H9 (cell line): Measurements from ENCODE around the gene NR1H2. TPM values are rescaled to one million over a fixed set of nuclear protein-coding genes. Genes with fewer than 3 reads are reported as not detected.

Experiments
- DNase-seq: peaks from one replicate; pipeline ENCODE4 v3.0.0-alpha.2; 2017
- H2AFZ ChIP-seq: one replicate; pipeline ENCODE4 v1.6.1; 2013; ENCODE audit warnings: mild to moderate bottlenecking, low read length, control low read depth, moderate library complexity
- H2AK5ac ChIP-seq: 2 replicates; pipeline ENCODE4 v1.6.1; 2013; ENCODE audit warnings: low read length, control low read depth, mixed read lengths; ENCODE audit not compliant: insufficient read length
- H2BK120ac ChIP-seq: one replicate; pipeline ENCODE4 v1.6.1; 2013; ENCODE audit warnings: low read depth, mild to moderate bottlenecking, low read length, control low read depth, inconsistent platforms; ENCODE audit not compliant: poor library complexity, severe bottlenecking
- H2BK12ac ChIP-seq: 2 replicates; pipeline ENCODE4 v1.6.1; 2013; ENCODE audit warnings: low read length, control low read depth, mixed read lengths, low read depth; ENCODE audit not compliant: insufficient read length
- H2BK15ac ChIP-seq: 2 replicates; pipeline ENCODE4 v1.6.1; 2013; ENCODE audit warnings: low read depth, low read length, control low read depth
- H2BK20ac ChIP-seq: one replicate; pipeline ENCODE4 v1.6.1; 2013; ENCODE audit warnings: low read depth, mild to moderate bottlenecking, low read length, control low read depth, inconsistent platforms; ENCODE audit not compliant: poor library complexity, severe bottlenecking
- H2BK5ac ChIP-seq: 2 replicates; pipeline ENCODE4 v1.6.1; 2013; ENCODE audit warnings: low read length, control low read depth, mixed read lengths; ENCODE audit not compliant: insufficient read length
- H3K14ac ChIP-seq: 2 replicates; pipeline ENCODE4 v1.6.1; 2013; ENCODE audit warnings: low read length, control low read depth; ENCODE audit not compliant: insufficient read depth
- H3K18ac ChIP-seq: 2 replicates; pipeline ENCODE4 v1.6.1; 2013; ENCODE audit warnings: low read depth, mild to moderate bottlenecking, mixed read lengths, low read length, control low read depth; ENCODE audit not compliant: insufficient read length
- H3K23ac ChIP-seq: 2 replicates; pipeline ENCODE4 v1.6.1; 2013; ENCODE audit warnings: low read length, control low read depth, mixed read lengths, low read depth; ENCODE audit not compliant: insufficient read length
- H3K23me2 ChIP-seq: 2 replicates; pipeline ENCODE4 v1.6.1; 2013; ENCODE audit warnings: low read depth, mild to moderate bottlenecking, mixed read lengths, low read length, control low read depth; ENCODE audit not compliant: insufficient read length, poor library complexity, severe bottlenecking
- H3K27ac ChIP-seq: 2 replicates; pipeline ENCODE4 v1.5.1; 2013; ENCODE audit warnings: low read length, control low read depth, mixed read lengths, low read depth; ENCODE audit not compliant: insufficient read length
- H3K27me3 ChIP-seq: 2 replicates; pipeline ENCODE4 v1.6.1; 2013; ENCODE audit warnings: low read length, control low read depth, inconsistent platforms; ENCODE audit not compliant: insufficient read depth
- H3K4ac ChIP-seq: 2 replicates; pipeline ENCODE4 v1.6.1; 2013; ENCODE audit warnings: low read depth, mild to moderate bottlenecking, control low read depth, inconsistent platforms, low read length, moderate library complexity
- H3K4me1 ChIP-seq: 2 replicates; pipeline ENCODE4 v1.6.1; 2013; ENCODE audit warnings: low read length, control low read depth, inconsistent platforms; ENCODE audit not compliant: insufficient read depth
- H3K4me2 ChIP-seq: 2 replicates; pipeline ENCODE4 v1.6.1; 2013; ENCODE audit warnings: low read length, control low read depth, mixed read lengths; ENCODE audit not compliant: insufficient read length, insufficient read depth
- H3K56ac ChIP-seq: 2 replicates; pipeline ENCODE4 v1.6.1; 2013; ENCODE audit warnings: low read depth, mild to moderate bottlenecking, mixed read lengths, low read length, control low read depth; ENCODE audit not compliant: insufficient read length
- H3K79me1 ChIP-seq: 2 replicates; pipeline ENCODE4 v1.6.1; 2013; ENCODE audit warnings: low read depth, mild to moderate bottlenecking, moderate library complexity, low read length, control low read depth, inconsistent platforms; ENCODE audit not compliant: insufficient read depth, poor library complexity, severe bottlenecking
- H3K79me2 ChIP-seq: 2 replicates; pipeline ENCODE4 v1.6.1; 2013; ENCODE audit warnings: low read length, control low read depth, inconsistent platforms; ENCODE audit not compliant: insufficient read depth
- H3K9ac ChIP-seq: 2 replicates; pipeline ENCODE4 v1.6.1; 2013; ENCODE audit warnings: low read length, control low read depth, mixed read lengths; ENCODE audit not compliant: insufficient read length; ENCODE audit errors: extremely low read depth
- H3K9me3 ChIP-seq: one replicate; pipeline ENCODE4 v1.6.1; 2013; ENCODE audit warnings: low read depth, low read length, inconsistent platforms; ENCODE audit not compliant: control insufficient read depth
- H3T11ph ChIP-seq: one replicate; pipeline ENCODE4 v1.6.1; 2013; ENCODE audit warnings: mild to moderate bottlenecking, low read length, control low read depth, inconsistent platforms
- H4K20me1 ChIP-seq: one replicate; pipeline ENCODE4 v1.6.1; 2013; ENCODE audit not compliant: control insufficient read depth, insufficient read length, insufficient read depth
- H4K5ac ChIP-seq: 2 replicates; pipeline ENCODE4 v1.6.1; 2013; ENCODE audit warnings: low read depth, mild to moderate bottlenecking, mixed read lengths, low read length, control low read depth; ENCODE audit not compliant: insufficient read length
- H4K8ac ChIP-seq: replicated peaks from 2 replicates; pipeline ENCODE4 v1.6.1; 2013; ENCODE audit warnings: low read length, control low read depth, mixed read lengths, low read depth; ENCODE audit not compliant: insufficient read length
- H4K91ac ChIP-seq: 2 replicates; pipeline ENCODE4 v1.6.1; 2013; ENCODE audit warnings: low read depth, mild to moderate bottlenecking, moderate library complexity, mixed read lengths, low read length, control low read depth; ENCODE audit not compliant: insufficient read length
- H3K27ac Mint-ChIP-seq, 3 experiments: 2 replicates in 2 of 3; 3 replicates in 1 of 3; pipeline ENCODE4 v1.8.0; 2020 to 2021; ENCODE audit warnings: mixed read lengths in 3 of 3, mild to moderate bottlenecking in 1 of 3, moderate library complexity in 1 of 3
- H3K27me3 Mint-ChIP-seq: 2 replicates; pipeline ENCODE4 v1.8.0; 2021; ENCODE audit warnings: low read depth, mild to moderate bottlenecking, moderate library complexity, mixed read lengths
- H3K36me3 Mint-ChIP-seq, 3 experiments: 2 replicates in 2 of 3; 3 replicates in 1 of 3; pipeline ENCODE4 v1.8.0; 2020 to 2021; ENCODE audit warnings: low read depth in 3 of 3, mixed read lengths in 3 of 3; ENCODE audit not compliant: insufficient read depth in 1 of 3
- H3K4me1 Mint-ChIP-seq, 2 experiments: 2 replicates each; pipeline ENCODE4 v1.8.0; 2020; ENCODE audit warnings: mixed read lengths in 2 of 2
- H3K4me3 Mint-ChIP-seq, 2 experiments: 2 replicates in 1 of 2; 3 replicates in 1 of 2; pipeline ENCODE4 v1.8.0; 2020 to 2021; ENCODE audit warnings: mild to moderate bottlenecking in 2 of 2, mixed read lengths in 2 of 2, moderate library complexity in 1 of 2
- H3K9me3 Mint-ChIP-seq, 2 experiments: 2 replicates in 1 of 2; 3 replicates in 1 of 2; pipeline ENCODE4 v1.8.0; 2020; ENCODE audit warnings: mild to moderate bottlenecking in 2 of 2, mixed read lengths in 2 of 2, moderate library complexity in 1 of 2
- WGBS: extraction: QIAGEN DNeasy Blood & Tissue Kit; methylation state at CpG from one replicate; pipeline ENCODE4 v1.1.7; 2013; ENCODE audit warnings: missing lambda C conversion rate, low lambda C conversion rate, mixed read lengths; ENCODE audit not compliant: insufficient read length; ENCODE audit errors: extremely low coverage; 5-methylcytosine and 5-hydroxymethylcytosine counted together
- total RNA-seq: library from RNA; stranded (reverse); gene quantifications from 2 replicates; pipeline ENCODE4 v1.2.1, GENCODE V29; 2021
- TF ChIP-seq, protein P1 (sequence below): fragments of 200-600 bp; sonication (generic); conservative IDR thresholded peaks from 3 replicates; pipeline ENCODE4 v1.8.0; 2021; ENCODE audit warnings: antibody characterized with exemption, mild to moderate bottlenecking

The NR1H2 gene
- total RNA-seq, 1 experiment from 2014 or later, result 33.2 TPM

DNA sequence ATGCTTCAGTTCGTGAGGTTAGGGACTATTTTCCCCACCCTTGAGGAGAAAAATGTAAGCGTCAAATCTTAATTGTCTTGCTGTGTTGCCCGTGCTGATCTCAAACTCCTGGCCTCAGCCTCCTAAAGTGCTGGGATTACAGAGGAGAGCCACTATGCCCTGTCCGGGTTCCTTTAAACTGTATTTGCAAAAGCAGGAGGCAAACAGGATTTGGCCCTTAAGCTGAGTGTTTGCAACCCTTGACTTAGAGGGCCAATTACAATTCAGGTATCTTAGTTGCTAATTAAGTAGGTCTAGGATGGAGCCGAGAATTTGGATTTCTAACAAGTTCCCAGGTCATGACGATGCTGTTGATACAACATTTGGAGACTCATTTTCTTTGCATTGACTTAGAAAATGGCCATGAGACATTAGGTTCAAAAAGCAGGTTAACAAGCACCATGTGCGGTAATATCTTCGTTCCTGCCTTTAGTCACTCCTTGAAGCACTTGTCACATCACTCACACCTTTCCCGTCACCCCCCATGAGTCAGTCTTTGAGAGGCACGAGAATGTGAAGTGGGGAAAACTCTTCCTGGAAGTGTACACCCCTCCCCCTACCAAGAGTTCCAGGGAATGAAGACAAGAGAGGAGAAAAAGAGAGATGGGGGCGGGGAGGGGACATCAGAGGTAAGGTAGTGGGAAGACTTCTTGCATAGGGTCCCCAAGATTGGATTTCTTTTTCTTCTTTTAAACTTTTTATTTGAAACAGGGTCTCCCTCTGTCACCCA is 13.4 kb upstream of the NR1H2 start:
- H3K9ac ChIP-seq, result no peak overlapping the region
- H3K27me3 Mint-ChIP-seq, result peaks cover 12% of the 10 kb centered on the region
- no peak overlapping the region for H2BK120ac ChIP-seq
- no peak overlapping the region for H4K91ac ChIP-seq
- no peaks in the 10 kb centered on the region for H4K20me1 ChIP-seq
- peaks cover 6 to 11% of the 10 kb centered on the region in 2 experiments for H3K4me1 Mint-ChIP-seq
- no peak overlapping the region for H2BK5ac ChIP-seq
- H3T11ph ChIP-seq, result no peak overlapping the region
- no peak overlapping the region for H4K5ac ChIP-seq
- no peak overlapping the region for H2BK20ac ChIP-seq
- H3K23ac ChIP-seq, result no peak overlapping the region
- H3K14ac ChIP-seq, result no peak overlapping the region
- no peak overlapping the region for H3K27ac ChIP-seq
- H3K27ac Mint-ChIP-seq, result peak overlapping the region in 1 of 3 experiments; percentile 45; a peak in 1 of 7 replicates
- H3K4ac ChIP-seq, result no peak overlapping the region
- peaks cover 0 to 8% (median 6%) of the 10 kb centered on the region in 3 experiments; a peak in 4 of 7 replicates for H3K36me3 Mint-ChIP-seq
- H2BK15ac ChIP-seq, result no peak overlapping the region
- H3K4me3 Mint-ChIP-seq, result no peak overlapping the region
- no peak overlapping the region for H3K56ac ChIP-seq
- H3K79me2 ChIP-seq, result no peaks in the 10 kb centered on the region
- no peak for DNase-seq
- no peaks in the 10 kb centered on the region for H3K27me3 ChIP-seq
- H3K79me1 ChIP-seq, result no peaks in the 10 kb centered on the region
- H3K9me3 ChIP-seq, result no peaks in the 10 kb centered on the region
- no peak overlapping the region for H3K4me2 ChIP-seq
- TF ChIP-seq, protein P1, sequence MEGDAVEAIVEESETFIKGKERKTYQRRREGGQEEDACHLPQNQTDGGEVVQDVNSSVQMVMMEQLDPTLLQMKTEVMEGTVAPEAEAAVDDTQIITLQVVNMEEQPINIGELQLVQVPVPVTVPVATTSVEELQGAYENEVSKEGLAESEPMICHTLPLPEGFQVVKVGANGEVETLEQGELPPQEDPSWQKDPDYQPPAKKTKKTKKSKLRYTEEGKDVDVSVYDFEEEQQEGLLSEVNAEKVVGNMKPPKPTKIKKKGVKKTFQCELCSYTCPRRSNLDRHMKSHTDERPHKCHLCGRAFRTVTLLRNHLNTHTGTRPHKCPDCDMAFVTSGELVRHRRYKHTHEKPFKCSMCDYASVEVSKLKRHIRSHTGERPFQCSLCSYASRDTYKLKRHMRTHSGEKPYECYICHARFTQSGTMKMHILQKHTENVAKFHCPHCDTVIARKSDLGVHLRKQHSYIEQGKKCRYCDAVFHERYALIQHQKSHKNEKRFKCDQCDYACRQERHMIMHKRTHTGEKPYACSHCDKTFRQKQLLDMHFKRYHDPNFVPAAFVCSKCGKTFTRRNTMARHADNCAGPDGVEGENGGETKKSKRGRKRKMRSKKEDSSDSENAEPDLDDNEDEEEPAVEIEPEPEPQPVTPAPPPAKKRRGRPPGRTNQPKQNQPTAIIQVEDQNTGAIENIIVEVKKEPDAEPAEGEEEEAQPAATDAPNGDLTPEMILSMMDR, result no peak
- no peak overlapping the region for H2AK5ac ChIP-seq
- no peaks in the 10 kb centered on the region for H3K23me2 ChIP-seq
- H3K18ac ChIP-seq, result no peak overlapping the region
- H3K9me3 Mint-ChIP-seq, result no peaks in the 10 kb centered on the region; a peak in 2 of 5 replicates
- H2AFZ ChIP-seq, result no peak overlapping the region
- H2BK12ac ChIP-seq, result no peak overlapping the region
- H3K4me1 ChIP-seq, result no peaks in the 10 kb centered on the region
- WGBS, result no CpG with 5 or more reads among the region's 11 CpGs
- H4K8ac ChIP-seq, result no peak overlapping the region
